Fibroblast of the conjunctiva (primary cell): Measurements from ENCODE around the gene DIPK2B.
A peak's percentile ranks its signal among the peaks of the same experiment; 100 is the strongest.

Experiments
- DNase-seq: peaks from one replicate; pipeline ENCODE4 v3.0.0-alpha.2; 2010; ENCODE audit warnings: low read depth

DIPK2B gene, protein sequence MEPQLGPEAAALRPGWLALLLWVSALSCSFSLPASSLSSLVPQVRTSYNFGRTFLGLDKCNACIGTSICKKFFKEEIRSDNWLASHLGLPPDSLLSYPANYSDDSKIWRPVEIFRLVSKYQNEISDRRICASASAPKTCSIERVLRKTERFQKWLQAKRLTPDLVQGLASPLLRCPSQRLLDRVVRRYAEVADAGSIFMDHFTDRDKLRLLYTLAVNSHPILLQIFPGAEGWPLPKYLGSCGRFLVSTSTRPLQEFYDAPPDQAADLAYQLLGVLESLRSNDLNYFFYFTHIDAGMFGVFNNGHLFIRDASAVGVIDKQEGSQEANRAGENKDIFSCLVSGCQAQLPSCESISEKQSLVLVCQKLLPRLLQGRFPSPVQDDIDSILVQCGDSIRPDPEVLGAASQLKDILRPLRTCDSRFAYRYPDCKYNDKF

DNA sequence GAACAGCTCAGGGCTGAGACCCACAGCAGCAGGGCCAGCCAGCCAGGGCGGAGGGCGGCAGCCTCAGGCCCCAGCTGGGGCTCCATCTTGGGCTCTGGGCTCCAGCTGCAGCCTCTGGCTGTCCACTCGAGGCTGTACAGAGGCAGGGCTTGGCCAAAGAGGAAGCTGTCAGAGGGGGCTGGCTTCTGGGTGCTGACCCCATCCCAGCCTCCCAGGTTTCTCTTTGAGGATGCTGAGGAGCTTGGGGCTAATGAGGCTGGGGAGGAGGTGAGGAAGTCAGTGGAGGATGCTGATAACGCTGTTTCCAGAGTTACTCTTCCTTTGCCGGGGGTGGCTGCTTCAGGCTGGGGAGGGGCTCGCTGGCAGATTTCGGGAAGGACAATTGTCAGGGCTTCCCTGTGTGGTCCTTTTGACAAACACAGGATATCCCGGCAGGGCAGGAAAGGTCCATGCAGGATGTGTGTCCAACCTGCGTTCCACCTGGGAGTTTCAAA is at the start of gene DIPK2B:
DIPK2B (minus strand) TSS at position 136 of the 494 bp plus-strand sequence; CDS start at position 86, 50 bp downstream.
- no peak for DNase-seq

DNA sequence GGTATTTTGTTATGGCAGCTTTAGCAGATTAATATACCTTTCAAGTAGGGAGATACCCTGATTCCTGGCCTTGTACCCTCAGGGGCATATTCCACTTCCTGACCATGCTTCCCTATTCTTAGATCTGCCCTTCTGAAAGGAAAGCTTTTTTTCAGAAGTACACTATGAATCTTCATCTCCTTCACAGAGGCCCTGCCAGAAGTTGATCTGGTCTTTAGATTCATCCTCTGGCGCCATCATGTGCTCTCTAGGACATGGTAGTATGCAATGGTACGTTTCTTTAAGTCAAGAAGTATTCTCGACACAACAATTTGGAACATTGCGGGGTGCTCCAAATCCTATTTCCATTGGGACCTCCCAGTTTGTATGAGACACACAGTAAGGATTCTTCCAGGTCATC is 39.6 kb upstream of the DIPK2B start:
- DNase-seq, result no peak

DNA sequence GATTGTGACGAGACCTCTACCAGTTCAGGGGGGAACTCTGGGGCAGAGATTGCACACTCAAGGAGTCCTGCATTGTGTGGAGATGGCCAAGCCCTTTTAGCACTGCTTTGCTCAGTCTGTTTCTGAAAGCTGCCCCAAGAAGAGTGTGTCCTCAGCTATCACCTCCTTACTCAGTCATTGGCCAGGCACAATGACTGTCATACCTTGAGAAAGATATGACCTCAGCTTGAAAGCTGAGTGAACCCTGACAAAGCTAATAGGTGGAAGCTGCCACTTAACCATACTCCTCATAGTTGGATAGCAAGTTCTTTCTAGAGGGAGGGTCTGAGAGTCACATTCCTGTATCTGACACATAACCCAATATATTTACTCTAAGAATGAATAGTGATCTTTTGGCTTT is 37.8 kb upstream of the DIPK2B start:
- no peak for DNase-seq

DNA sequence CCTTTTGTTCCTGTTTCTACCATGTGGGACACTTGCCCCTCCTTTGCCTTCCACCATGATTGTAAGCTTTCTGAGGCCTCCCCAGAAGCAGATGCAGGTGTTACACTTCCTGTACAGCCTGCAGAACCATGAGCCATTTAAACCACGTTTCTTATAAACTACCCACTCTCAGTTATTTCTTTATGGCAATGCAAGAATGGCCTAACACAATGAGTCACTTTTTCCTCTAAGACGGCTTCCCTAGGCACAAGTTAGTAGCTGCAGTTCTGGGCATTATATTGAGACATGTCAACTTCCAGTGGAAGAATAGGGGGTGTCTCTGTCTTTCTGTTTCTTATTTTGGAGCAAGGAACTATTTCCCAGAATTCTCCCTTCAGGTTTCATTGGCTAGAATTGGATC is 32.9 kb upstream of the DIPK2B start:
- no peak for DNase-seq

DNA sequence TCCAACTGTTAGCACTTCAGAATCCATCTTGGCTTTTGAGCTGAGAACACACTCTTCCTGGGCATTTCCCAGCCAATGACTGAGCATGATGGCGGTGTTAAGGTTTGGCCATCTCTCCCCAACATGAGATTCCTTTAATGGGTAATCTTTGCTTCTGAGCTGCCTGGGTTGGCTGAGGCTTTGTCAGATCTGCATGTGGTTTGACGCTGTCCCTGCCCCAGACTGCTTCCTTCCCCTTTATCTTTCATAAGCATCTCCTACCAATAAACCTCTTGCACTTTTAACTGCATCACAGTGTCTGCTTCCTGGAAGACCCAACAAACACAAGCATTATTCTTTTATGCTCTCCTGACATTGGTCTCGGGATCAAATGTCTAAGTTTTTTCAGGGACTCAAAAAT is 31.5 kb upstream of the DIPK2B start:
- DNase-seq, result no peak

DNA sequence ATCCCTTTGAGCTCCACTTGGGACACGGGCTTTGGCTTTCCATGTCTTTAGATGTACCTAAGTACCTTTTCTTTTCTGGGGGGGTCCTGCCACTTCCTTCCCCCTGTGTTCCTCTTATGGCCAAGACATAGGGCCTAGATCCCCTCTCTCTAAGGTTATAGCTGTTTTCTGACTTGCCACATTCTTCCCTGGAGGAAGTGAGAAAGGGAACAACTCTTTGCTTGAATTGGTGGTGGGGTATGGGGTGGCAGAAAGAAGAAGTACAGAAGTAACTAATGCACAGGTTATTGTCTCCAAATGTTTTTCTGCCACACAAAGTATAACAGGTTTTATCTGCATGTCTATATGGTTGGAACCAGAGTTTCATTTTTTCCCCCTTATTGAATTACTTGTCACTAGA is 29.7 kb upstream of the DIPK2B start:
- DNase-seq, result no peak

DNA sequence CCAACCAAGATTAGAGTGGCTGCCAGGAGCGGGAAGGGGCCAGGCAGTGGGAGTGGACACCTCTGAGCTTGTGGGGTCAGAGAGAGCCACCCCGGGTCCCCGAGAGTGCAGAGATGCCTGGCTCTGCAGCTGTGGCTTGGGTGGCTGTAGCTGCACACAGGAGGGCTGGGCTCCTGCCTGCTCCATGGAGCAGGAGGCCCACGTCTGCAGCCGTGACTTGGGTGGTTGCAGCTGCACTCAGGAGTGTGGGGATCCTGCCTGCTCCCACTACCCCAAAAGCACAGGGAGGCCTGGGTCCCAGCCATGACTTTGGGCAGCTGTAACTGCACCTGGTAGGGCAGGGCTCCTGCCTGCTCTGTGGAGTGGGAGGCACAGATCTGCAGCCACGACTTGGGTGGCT is 28.7 kb upstream of the DIPK2B start:
- no peak for DNase-seq

DNA sequence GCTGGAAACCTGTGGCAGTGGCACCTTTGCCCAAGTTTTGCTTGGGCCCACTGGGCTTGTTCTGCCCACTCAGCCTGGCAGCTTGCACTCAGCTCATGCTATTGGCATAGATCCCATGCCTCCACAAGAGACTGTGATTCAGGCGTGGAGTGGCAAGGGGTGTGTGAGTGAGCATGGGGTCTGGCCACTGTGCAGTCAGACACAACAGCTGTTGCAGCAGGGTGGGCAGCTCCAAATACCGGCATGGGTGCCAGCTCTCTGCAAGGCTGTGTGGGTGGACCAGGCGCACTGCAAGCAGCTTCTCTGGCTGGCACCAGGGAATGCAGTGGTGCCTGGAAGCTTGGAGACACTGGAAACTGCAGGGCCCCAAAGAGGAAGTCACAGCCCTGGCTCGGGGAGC is 27.4 kb upstream of the DIPK2B start:
- no peak for DNase-seq

DNA sequence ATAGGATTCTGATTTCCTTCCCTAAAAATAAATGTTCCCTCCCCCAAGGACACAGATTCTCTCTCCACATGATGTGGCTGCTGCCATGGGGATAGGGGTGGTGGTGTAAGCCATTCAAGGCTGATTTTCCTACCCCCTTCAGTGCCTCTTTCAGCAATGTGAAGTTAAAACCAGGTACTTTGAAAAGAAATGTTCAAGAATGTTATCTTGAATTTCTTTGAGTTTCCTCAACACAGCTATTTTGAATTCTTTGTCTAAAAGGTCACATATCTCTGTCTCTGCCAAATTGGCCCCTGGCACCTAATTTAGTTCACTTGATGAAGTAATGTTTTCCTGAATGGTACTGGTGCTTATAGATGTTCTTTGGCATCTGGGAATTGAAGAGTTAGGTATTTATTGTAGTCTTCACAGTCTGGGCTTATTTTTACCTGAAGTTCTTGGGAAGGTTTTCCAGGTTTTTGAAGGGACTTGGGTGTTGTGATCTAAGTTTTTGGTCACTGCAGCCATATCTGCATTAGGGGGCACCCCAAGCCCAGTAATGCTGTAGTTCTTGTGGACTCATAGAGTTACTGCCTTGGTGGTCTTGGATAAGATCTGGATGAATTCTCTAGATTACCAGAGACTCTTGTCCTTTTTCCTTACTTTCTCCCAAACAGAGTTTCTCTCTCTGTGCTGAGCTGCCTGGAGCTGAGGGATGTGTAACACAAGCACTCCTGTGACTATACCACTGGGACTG is 7.6 kb upstream of the DIPK2B start:
- DNase-seq, result no peak

DNA sequence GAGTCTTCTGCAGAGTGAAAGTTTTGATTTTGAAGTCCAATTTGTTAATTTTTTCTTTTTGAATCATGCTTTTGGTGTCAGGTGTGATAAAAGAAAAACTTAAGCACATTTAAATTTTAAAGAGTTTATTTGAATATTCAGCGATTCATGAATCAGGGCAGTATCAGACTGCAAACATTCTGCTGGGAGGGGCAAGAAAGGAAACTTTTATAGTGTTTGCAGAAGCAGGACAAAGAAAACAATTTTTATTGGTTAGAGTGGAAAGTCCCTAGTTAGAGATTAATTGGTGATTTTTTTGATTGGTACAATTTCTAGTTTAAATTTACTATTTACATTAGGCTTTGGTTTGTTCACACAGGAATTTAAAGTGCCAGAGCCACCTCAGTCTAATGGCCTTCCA is 1.5 kb upstream of the DIPK2B start:
- no peak for DNase-seq

DNA sequence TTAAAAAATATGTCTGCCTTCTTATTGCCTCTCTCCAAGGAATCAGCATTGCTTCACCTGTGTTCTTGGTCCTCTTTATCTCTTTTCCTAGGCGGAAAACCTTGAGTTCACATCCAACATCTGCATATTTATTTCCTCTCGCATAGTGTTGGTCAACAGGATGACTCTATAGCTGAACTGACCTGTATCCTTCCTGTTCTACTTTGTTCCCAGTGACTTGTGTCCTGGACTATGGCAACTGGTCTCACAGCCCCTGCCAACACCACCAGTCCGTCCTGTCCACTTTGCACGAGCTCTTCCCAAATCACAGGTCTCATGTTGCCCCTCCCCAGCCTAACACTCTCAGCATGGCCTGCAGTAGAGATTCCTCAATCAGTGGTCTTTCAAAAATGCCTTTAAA is 2.0 kb downstream of the DIPK2B start:
- no peak for DNase-seq

DNA sequence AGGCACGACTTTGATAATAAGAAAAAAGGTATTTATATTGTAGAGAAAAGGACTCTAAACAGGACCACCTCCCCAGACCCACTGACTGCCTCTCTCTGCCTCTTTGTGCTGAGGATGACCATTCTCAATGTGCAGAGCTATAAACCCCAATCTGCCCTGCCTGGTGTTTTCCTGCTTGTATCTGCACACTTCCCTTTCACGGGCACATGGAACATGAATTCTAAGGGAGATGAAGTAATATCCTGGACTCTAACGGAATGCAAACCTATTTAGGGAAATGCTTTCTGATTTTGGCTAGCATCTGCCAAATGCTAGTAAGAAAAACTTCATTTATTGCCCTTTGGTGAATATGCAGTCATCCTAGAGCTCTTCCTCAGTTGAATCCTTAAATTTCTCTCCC is 2.4 kb downstream of the DIPK2B start:
- DNase-seq, result no peak

DNA sequence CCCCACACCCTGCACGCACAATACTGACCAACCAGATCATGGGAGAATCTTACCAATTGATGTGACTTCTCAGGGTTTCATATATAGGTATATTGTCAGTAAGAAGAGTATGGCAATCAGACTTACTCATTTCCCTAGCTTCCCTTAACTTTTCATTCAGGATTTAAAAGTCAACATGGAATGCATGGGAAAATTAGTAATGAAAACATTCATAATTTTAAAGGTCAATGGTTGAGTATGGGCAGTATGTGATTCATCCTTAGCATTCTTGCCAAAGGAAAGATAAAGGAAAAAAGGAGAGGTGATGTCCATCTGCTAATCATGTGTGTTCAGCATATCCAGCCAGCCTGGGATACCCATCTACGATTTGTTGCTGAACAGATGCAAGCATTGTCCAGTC is 4.0 kb downstream of the DIPK2B start:
- no peak for DNase-seq

DNA sequence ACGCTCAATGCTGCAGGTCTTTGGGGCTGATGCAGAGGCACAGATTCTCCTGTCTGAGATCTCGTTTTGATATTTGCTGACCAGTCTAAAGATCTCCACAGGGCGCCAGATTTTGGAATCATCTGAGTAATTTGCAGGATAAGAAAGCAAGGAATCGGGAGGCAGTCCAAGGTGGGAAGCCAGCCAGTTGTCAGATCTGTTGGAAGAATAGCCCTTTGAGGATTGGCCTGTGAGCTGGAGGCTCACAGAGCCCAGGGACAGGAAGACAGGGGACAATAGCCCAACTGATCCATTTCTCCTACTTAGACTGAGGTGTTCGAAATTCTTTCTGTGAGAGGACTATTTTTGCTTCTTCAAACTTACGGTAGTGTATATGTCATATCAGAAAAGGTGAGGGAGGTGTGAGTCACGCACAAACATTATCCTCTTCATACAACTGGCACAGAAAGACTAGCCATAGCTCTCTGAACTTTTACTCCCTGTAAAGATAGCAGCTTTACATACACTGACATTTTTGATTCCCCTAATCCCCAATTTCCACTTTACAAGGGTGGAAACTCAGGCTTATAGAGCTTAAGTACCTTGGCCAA is 8.8 kb downstream of the DIPK2B start:
- DNase-seq, result no peak

DNA sequence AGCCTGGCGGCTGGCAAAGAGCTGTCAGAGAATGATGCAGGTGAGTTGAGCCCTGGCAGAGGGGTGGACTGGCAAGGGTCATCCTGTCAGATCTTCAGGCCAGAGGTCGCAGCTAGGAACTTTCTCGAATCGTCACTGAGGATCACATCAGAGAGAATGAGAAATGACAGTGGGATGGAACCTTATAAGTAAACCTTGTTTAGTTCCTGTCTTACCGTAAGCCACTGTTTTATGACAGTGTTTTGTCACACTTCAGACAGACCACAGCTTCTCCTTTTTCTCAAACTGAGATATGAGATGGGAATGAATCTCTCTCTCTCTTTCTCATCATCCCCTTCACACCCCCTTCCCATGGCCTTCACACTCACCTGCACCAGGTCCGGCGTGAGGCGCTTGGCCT is 9.3 kb downstream of the DIPK2B start:
- DNase-seq, result no peak

DNA sequence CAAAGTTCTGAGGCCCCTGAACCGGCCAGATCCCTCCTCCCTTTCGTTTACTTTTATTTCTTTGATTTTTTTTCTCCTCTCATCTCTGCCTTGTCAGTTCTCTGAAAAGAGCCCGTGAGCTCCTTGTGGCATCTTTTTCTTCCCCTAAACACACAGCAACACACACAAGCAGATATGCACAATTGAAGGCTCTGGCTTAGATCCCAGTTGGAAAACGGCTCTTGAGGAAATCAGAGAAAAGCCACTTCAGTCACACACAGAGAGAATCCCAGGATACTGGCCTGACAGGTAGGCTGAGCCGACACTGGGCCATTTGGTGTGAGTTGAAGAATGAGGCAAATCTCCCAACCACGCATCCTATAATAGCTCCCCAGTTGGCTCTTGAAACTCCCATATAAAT is 12.9 kb downstream of the DIPK2B start:
- DNase-seq, result no peak

DNA sequence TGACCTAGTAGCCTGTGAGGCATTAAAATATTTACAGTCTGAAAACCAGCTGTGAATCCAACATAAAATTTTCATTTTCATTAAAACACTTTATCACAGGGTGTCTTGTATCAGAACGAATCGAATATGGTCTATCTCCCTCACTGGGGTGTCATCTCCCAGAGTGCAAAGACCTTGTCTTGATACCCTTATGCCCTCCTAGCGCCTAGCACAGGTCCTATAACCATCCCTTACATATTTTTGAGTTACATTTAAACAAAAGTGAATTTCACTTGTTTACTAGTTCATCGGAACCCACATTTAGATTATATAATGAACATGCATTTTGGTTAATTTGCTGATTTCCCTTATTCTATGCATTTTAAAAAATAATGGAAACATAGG is 14.0 kb downstream of the DIPK2B start:
- DNase-seq, result no peak

DNA sequence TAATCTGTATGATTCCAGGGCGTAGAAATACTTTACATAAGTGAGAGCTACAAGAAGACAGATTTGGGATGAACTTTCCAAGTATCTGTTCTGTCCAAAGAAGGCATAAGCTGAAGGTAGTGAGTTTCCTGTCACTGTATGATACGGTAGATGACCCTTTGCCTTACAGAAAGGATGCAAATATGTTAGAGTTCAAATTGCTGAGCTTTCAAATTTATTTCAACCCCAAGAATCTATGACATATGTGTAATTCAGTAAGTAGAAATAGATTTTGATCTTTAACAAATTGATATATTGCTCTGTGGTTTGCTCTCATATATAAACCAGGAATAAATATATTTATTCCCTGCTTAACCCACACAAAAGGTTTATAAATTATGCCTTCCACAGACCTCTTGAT is 16.5 kb downstream of the DIPK2B start:
- no peak for DNase-seq

DNA sequence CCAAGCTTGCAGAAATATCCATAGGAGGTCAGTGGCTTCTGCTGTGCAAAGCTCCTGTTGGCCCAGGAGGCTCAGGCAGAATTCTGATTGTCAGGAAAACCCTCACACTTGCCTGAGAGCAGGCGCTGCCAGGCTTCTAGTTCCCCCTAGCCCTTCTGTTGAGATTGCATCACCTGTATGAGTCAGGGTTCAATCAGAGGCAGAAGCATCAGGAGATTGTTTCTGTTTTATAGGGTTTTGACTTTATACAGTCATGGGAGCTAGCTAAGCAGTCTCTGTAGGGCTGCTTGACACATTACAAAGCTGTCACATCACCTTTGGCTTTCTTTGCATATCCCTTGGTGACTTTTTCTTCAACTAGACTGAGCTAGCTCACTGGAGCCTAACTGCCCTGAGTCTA is 27.8 kb downstream of the DIPK2B start:
- peak; percentile 13 for DNase-seq

DNA sequence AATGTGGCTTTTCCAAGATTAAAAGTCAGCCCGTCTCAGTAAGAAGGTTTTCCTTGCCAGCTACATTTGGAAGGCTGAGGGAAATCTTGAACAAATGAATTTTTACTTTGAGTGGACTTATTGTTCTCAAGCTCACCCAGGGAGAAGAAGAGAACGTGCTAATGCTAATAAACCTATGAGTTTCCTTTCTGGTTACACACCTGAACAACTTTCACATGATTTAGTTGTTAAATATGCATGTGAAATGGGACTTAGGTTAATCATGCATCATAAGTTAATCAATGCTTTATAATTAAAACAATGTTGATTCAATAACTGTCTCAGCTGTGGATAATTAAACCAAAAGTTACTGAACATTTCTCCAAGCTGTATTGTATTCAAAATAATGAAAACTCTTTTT is 33.9 kb downstream of the DIPK2B start:
- no peak for DNase-seq

DNA sequence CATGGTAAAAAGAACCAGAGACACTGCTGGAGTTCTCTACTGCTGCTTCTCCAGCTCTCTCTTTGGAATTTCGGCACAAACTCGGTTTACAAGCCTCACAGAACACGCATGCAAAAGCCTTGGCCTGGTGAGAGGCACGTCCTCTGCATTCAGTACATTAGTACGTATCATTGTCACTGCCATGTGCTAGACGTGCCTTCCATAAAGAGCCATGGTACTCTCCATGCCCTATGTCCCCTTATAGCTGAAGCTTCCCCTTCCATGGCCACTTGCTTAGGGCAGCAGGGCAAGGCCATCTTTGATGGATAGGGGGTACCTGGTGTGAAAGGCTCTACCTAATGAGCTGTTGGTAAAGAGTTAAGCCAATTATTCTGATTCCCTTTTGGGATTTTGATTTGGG is 35.0 kb downstream of the DIPK2B start:
- no peak for DNase-seq

DNA sequence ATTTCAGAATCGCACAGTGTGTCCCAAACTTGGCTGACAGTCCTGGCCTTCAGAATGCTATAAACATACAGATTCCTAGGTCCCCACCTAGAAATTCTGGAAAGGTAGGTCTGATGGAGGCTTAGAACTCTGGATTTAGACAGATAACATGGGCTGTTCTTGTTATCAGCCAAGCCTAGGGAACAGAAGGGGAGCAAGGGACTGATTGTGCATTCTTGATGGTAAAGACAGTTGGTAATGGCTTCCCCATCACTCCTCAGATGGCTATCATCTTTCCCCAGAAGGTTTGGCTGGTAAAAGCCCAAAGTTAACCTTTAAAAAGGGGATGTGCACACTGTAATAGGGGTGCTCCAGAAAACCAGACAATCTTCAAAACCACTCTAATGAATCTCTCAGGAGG is 35.7 kb downstream of the DIPK2B start:
- no peak for DNase-seq

DNA sequence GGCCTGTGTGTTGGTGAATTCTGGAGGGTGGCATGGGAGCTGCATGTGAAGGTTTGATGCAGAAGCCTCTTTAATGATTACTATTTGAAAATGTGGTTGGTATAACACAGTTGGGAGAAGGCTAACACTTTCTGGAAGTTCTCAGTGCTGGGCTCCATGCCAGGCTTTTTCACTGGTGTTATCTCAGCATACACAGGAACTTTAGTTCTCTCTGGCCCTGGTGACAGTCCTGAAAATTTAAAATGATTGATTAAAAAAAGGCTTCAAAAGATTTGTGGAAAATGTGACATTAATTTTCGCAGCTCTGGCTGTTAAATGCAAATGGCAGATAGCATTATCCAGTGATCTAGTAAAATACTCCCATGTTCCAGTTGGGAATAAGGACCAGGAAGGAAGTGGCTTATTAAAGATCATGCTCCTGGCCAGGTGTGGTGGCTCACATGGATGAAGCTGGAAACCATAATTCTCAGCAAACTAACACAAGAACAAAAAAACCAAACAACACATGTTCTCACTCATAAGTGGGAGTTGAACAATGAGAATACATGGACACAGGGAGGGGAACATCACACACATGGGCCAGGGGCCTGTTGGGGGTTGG is 36.6 kb downstream of the DIPK2B start:
- DNase-seq, result no peak
